ENCODE measurements around the gene DIAPH3. TPM values are rescaled to one million over a fixed set of nuclear protein-coding genes. Genes with fewer than 3 reads are reported as not detected.
A peak's percentile ranks its signal among the peaks of the same experiment; 100 is the strongest.

The DIAPH3 gene
- total RNA-seq, 1 donor from 2014 or later = 24.1 TPM

- no peak for DNase-seq (ENCODE audit: low spot score)
- Mint-ChIP-seq H3K27ac (ENCODE audit: unreplicated experiment) (no peak overlapping the region), H3K27me3 (ENCODE audit: low read depth) (no peaks in the 10 kb centered on the region), H3K4me3 (ENCODE audit: unreplicated experiment) (no peak overlapping the region), H3K9me3 (ENCODE audit: low read depth) (no peaks in the 10 kb centered on the region), H3K4me1 (ENCODE audit: low read depth) (peaks cover 4% of the 10 kb centered on the region), H3K36me3 (ENCODE audit: low read depth) (peaks cover 2% of the 10 kb centered on the region)
- no peak for TF ChIP-seq CTCF (IDR thresholded peaks at IDR 0.05)
Measured at GRCh38 chr13:59793107-59793506, 370.6 kb downstream of the DIAPH3 start.

GRCh38 chr13:59790626-59791025, 373.1 kb downstream of the DIAPH3 start:
- TF ChIP-seq CTCF (IDR thresholded peaks at IDR 0.05) = no peak
- DNase-seq (ENCODE audit: low spot score) = no peak
- H3K4me3 Mint-ChIP-seq (ENCODE audit: unreplicated experiment) = no peak overlapping the region
- no peak overlapping the region for H3K27ac Mint-ChIP-seq (ENCODE audit: unreplicated experiment)
- no peaks in the 10 kb centered on the region for H3K9me3 Mint-ChIP-seq (ENCODE audit: low read depth)
- H3K36me3 Mint-ChIP-seq (ENCODE audit: low read depth) = no peaks in the 10 kb centered on the region
- peaks cover 4% of the 10 kb centered on the region for H3K4me1 Mint-ChIP-seq (ENCODE audit: low read depth)
- no peaks in the 10 kb centered on the region for H3K27me3 Mint-ChIP-seq (ENCODE audit: low read depth)

DNA sequence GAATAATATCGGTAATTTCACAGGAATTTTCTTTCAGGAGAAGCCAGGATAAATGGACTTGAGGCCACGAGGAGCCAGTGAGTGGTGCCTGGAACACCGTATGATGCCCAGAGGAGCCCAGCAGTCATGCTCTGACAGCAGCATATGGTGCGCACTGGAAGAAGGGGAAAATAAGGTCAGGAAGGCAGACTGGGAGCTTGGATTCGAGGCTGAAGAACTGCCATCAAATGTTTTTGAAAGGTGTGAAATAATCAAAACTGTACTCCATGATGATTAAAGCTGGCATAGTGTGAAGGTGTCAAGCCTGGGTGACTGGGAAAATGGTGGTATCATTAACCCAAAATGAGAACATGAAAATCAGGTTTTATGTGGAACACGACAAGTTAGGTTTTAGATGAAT, 374.2 kb downstream of the DIAPH3 start:
- H3K4me3 Mint-ChIP-seq (ENCODE audit: unreplicated experiment) = no peak overlapping the region

DNA sequence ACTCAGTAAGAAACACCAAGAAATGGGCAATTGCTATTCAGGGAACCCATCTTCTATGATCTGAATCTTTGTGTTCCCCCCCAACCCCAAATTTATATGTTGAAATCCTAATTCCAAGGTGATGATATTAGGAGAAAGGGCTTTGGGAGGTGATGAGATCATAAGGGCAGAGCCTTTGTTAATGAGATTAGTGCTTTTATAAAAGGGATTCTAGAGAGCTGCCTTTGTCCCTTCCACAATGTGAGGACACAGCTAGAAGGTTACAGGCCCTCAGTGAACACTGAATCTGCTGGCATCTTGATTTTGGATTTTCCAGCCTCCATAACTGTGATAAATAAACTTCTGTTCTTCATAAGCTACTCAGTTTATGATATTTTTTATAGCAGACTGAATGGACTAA, 376.0 kb downstream of the DIAPH3 start:
- H3K27me3 Mint-ChIP-seq (ENCODE audit: low read depth) = no peaks in the 10 kb centered on the region
- TF ChIP-seq CTCF (IDR thresholded peaks at IDR 0.05) = no peak
- no peaks in the 10 kb centered on the region for H3K36me3 Mint-ChIP-seq (ENCODE audit: low read depth)
- H3K27ac Mint-ChIP-seq (ENCODE audit: unreplicated experiment) = no peak overlapping the region
- no peak overlapping the region for H3K4me3 Mint-ChIP-seq (ENCODE audit: unreplicated experiment)
- peaks cover 4% of the 10 kb centered on the region for H3K4me1 Mint-ChIP-seq (ENCODE audit: low read depth)
- no peak for DNase-seq (ENCODE audit: low spot score)
- H3K9me3 Mint-ChIP-seq (ENCODE audit: low read depth) = no peaks in the 10 kb centered on the region

More for the DNA sequence above, 374.2 kb downstream of the DIAPH3 start:
- Mint-ChIP-seq H3K27ac (ENCODE audit: unreplicated experiment) (no peak overlapping the region), H3K4me1 (ENCODE audit: low read depth) (peaks cover 4% of the 10 kb centered on the region), H3K9me3 (ENCODE audit: low read depth) (no peaks in the 10 kb centered on the region), H3K27me3 (ENCODE audit: low read depth) (no peaks in the 10 kb centered on the region), H3K36me3 (ENCODE audit: low read depth) (no peaks in the 10 kb centered on the region)
- no peak for TF ChIP-seq CTCF (IDR thresholded peaks at IDR 0.05)
- no peak for DNase-seq (ENCODE audit: low spot score)

DNA sequence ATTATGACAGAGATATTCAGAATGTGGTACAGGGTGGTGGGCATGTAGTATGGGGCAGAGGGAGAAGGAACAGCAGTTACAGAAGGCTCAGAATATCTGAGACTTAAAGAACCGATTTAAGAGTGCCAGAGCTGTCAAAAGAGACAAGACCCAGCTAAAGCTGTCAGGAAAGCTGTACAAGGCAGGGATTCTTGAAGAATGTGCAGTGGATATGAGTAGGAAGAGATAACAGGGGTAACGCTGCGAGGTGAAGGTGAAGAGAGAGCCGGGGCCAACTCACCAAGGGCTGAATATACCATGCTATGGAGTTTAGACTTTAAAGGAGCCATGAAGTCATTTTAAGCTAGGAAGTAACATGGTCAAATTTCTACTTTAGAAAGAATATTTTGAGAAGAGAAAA, 381.0 kb downstream of the DIAPH3 start:
- H3K27ac Mint-ChIP-seq (ENCODE audit: unreplicated experiment) = peak overlapping the region; percentile 25
- no peaks in the 10 kb centered on the region for H3K36me3 Mint-ChIP-seq (ENCODE audit: low read depth)
- H3K27me3 Mint-ChIP-seq (ENCODE audit: low read depth) = no peaks in the 10 kb centered on the region
- H3K4me3 Mint-ChIP-seq (ENCODE audit: unreplicated experiment) = no peak overlapping the region
- TF ChIP-seq CTCF (IDR thresholded peaks at IDR 0.05) = no peak
- H3K9me3 Mint-ChIP-seq (ENCODE audit: low read depth) = no peaks in the 10 kb centered on the region
- H3K4me1 Mint-ChIP-seq (ENCODE audit: low read depth) = peaks cover under 1% of the 10 kb centered on the region
- no peak for DNase-seq (ENCODE audit: low spot score)

All from chondrocyte (in vitro differentiated cells).